Esophagus (tissue), 2 donors: ENCODE results near the gene FECH. TPM values are rescaled to one million over a fixed set of nuclear protein-coding genes. Genes with fewer than 3 reads are reported as not detected.

Experiments used
- H3K27ac ChIP-seq, 2 donors: one replicate each; pipeline ENCODE4 v1.5.1; 2013; ENCODE audit warnings: low read depth in 2 of 2, mild to moderate bottlenecking in 2 of 2, inconsistent platforms in 1 of 2, low read length in 1 of 2, moderate library complexity in 1 of 2
- H3K27me3 ChIP-seq, 2 donors: one replicate each; pipeline ENCODE4 v1.6.1; 2013; ENCODE audit warnings: low read length in 2 of 2, control low read depth in 1 of 2, mild to moderate bottlenecking in 1 of 2; ENCODE audit not compliant: insufficient read depth in 2 of 2, control insufficient read depth in 1 of 2
- H3K36me3 ChIP-seq, 2 donors: one replicate each; pipeline ENCODE4 v1.6.1; 2013; ENCODE audit warnings: low read length in 1 of 2; ENCODE audit not compliant: control insufficient read depth in 2 of 2, insufficient read depth in 2 of 2
- H3K4me1 ChIP-seq, 2 donors: one replicate each; pipeline ENCODE4 v1.6.1; 2013; ENCODE audit warnings: low read length in 1 of 2; ENCODE audit not compliant: control insufficient read depth in 2 of 2, insufficient read depth in 2 of 2
- H3K4me3 ChIP-seq, 2 donors: one replicate each; pipeline ENCODE4 v1.5.1; 2013; ENCODE audit warnings: low read length in 2 of 2, mild to moderate bottlenecking in 2 of 2, low read depth in 1 of 2, moderate library complexity in 1 of 2
- H3K9me3 ChIP-seq, 2 donors: one replicate each; pipeline ENCODE4 v1.6.1; 2013; ENCODE audit warnings: mild to moderate bottlenecking in 2 of 2, low read depth in 1 of 2, low read length in 1 of 2, moderate library complexity in 1 of 2; ENCODE audit not compliant: control insufficient read depth in 2 of 2, insufficient read depth in 1 of 2
- WGBS, 2 donors: extraction: QIAGEN DNeasy Blood & Tissue Kit; methylation state at CpG; one replicate each; pipeline ENCODE4 v1.1.7; 2013; 5-methylcytosine and 5-hydroxymethylcytosine counted together
- polyA plus RNA-seq, 2 donors: library from polyadenylated mRNA; stranded (reverse); fragments of 200-250 nt; gene quantifications; one replicate each; pipeline ENCODE4 v1.2.3, GENCODE V29; 2013
- donor health status: healthy with polysubstance abuse.
- donor health status: Bipolar disorder and iron deficiency.

FECH gene
- polyA plus RNA-seq, 2 donors, result 3.4 to 9.2 TPM

DNA sequence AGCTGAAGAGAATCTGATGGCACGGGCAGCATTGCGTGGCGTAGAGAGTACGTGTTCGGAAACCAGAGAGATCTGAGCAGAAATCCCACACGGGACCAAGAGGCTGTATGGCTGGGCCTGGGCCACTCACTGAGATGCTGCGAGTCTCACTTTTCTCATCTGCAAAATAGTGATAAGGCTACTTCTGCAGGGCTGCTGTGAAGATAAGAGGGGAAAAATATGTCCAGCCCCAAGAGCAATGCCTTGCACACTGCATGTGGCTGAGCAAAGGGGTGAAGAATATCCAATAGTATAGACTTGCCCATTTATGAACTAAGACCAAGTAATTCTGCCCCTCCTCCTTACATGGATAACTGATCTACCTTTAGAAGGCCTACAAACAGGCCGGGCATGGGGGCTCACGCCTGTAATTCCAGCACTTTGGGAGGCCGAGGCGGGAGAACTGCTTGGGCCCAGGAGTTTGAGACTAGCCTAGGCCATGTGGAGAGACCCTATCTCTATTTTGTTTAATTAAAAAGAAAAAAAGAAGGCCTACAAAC, 3.1 kb downstream of the FECH start:
- Histone ChIP-seq H3K4me3 (no peak overlapping the region), H3K27ac (no peak overlapping the region), H3K9me3 (no peaks in the 10 kb centered on the region), H3K36me3 (peaks cover 0 to 4% of the 10 kb centered on the region in 2 donors), H3K27me3 (no peaks in the 10 kb centered on the region), H3K4me1 (peaks cover 0 to 8% of the 10 kb centered on the region in 2 donors)
- 89 to 92% methylated on average over 11 of the region's 11 CpGs for WGBS, 2 donors

DNA sequence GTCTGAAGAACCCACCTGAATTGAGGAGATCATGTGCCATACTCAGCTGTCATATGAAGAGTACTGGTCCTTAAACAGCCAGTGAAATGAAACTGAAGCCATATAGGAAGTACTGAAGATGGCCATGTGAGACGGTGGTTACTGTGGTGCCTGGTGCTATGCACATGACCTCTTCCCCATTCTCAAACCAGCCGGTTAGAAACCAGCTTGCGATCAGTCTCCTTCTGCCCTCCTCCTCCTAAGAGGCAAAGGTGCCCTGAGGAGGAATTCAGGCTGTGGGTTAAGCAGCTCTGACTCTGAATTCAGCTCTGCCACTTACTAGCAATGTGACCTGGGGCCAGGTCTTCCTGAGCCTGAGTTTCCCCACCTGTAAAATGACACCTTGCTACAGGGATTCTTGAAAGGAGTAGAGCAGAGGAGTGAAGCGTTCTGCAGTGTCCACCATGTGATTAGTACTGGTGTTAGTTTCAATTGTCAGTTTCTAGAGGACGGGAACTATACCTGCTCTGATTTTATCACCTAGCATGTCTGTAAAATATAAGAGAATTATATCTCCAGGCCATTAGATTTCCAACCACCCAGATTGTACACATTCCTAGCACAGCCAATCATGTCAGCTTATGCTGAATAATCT, 5.1 kb downstream of the FECH start:
- WGBS, 2 donors, result 82 to 84% methylated on average over 5 of the region's 5 CpGs
- no peaks in the 10 kb centered on the region for H3K27me3 ChIP-seq
- H3K4me1 ChIP-seq, result peaks cover 0 to 8% of the 10 kb centered on the region in 2 donors
- H3K9me3 ChIP-seq, result no peaks in the 10 kb centered on the region
- H3K27ac ChIP-seq, result no peak overlapping the region
- H3K36me3 ChIP-seq, result peaks cover 0 to 4% of the 10 kb centered on the region in 2 donors
- H3K4me3 ChIP-seq, result no peak overlapping the region

DNA sequence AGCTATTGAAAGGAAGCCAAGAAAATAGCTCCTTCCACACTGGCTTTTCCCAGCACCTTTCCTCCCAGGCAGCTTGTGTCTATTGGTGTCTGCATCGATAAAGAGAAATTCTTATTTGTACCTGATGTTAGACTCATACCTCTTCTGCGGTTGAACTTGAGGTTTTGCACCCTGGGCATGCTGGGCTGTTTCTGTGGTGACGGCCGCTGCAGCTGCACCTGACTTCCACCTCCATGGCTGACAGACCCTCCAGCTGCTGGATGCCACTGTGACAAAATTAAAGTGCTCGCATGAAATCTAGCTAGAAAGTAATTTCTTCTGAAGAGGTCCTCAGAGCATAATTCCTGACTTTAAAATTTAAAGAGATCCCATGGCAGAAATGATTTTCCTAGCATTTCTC, 6.6 kb downstream of the FECH start:
- no peak overlapping the region for H3K4me3 ChIP-seq
- no peaks in the 10 kb centered on the region for H3K27me3 ChIP-seq
- peaks cover 0 to 6% of the 10 kb centered on the region in 2 donors for H3K36me3 ChIP-seq
- no peaks in the 10 kb centered on the region for H3K4me1 ChIP-seq
- WGBS, 2 donors, result 79 to 94% methylated on average over 5 of the region's 5 CpGs
- no peak overlapping the region for H3K27ac ChIP-seq
- no peaks in the 10 kb centered on the region for H3K9me3 ChIP-seq

DNA sequence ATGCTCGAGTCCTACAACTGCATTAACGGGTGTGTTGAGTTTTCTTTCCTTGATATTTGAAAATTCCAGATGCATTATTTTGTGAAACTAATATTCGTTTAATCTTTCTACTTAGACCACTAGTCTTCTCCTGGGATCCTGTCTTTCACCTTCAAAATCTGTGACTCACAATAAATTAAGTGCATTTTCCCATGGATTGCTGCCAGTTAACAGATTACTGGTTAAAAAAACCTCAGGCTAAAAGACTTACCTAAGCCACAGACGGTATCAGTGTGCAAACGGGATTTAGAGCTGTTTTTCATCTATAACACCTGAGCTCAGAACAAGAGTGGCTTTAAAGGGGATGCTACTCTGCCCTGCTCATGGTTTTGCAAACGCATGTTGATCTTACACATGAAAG, 10.2 kb downstream of the FECH start:
- no peak overlapping the region for H3K27ac ChIP-seq
- H3K36me3 ChIP-seq, result peaks cover 0 to 7% of the 10 kb centered on the region in 2 donors
- no peaks in the 10 kb centered on the region for H3K4me1 ChIP-seq
- no peak overlapping the region for H3K4me3 ChIP-seq
- H3K9me3 ChIP-seq, result no peaks in the 10 kb centered on the region
- no peaks in the 10 kb centered on the region for H3K27me3 ChIP-seq
- WGBS, 2 donors, result 66 to 67% methylated on average over 6 of the region's 6 CpGs

DNA sequence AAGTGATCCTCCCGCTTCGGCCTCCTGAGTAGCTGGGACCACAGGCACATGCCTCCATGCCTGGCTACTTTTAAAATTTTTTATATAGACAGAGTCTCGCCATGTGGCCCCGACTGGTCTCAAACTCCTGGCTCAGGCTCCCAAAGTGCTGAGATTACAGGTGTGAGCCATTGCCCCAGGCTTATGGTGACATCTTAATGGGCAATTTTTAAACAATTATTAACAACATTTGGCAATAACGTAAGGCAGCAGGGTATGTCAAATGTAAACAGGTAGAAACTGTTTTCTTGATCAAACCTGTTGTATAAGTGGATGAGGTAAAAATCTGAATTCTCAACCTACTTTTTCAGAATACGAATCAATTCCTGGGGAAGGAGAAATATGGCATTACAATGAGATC, 11.0 kb downstream of the FECH start:
- Histone ChIP-seq H3K36me3 (peaks cover 0 to 7% of the 10 kb centered on the region in 2 donors), H3K4me1 (no peaks in the 10 kb centered on the region), H3K4me3 (no peak overlapping the region), H3K27ac (no peak overlapping the region), H3K27me3 (no peaks in the 10 kb centered on the region), H3K9me3 (no peaks in the 10 kb centered on the region)
- WGBS, 2 donors, result 78 to 79% methylated on average over 6 of the region's 6 CpGs

DNA sequence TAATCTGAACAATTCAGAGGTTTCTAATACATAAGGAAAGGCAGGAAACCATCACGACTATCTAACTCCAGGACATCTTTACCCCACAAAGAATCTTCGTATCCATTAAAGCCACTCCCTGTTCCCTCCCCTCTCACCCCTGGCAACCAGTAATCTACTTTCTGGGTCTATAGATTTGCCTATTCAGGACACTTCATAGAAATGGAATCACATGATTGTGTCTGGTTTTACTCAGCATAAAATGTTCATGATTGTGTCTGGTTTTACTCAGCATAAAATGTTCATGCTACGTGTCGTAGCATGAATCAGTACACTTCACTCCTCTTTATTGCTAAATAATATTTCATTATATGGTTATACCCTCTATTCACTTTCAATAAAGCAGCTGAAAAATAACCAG, 11.6 kb downstream of the FECH start:
- Histone ChIP-seq H3K4me1 (no peaks in the 10 kb centered on the region), H3K36me3 (peaks cover 0 to 9% of the 10 kb centered on the region in 2 donors), H3K27me3 (no peaks in the 10 kb centered on the region), H3K9me3 (no peaks in the 10 kb centered on the region), H3K27ac (no peak overlapping the region), H3K4me3 (no peak overlapping the region)
- 65 to 72% methylated on average over 4 of the region's 4 CpGs for WGBS, 2 donors

DNA sequence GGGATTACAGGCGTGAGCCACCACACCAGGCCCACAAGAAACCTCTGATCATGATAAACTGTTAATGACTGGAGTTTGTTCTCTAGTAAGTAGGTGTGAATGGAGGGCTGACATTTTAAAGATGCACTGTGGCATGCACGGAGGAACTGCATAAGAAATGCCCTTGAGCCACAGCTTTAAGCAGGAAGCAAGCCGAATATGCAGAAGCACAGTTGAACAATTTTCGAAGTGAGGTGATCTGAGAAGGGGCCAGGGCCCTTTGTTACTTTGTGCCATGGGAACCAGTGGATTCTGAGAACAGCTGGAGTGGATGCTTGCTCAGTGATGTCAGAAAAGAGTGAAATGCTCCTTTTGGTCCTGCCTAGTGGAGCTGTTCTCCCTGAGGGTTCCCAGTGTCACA, 16.3 kb downstream of the FECH start:
- Histone ChIP-seq H3K27me3 (no peaks in the 10 kb centered on the region), H3K9me3 (no peaks in the 10 kb centered on the region), H3K27ac (no peak overlapping the region), H3K4me1 (no peaks in the 10 kb centered on the region), H3K36me3 (peaks cover 0 to 20% of the 10 kb centered on the region in 2 donors), H3K4me3 (no peak overlapping the region)
- 94 to 98% methylated on average over 4 of the region's 4 CpGs for WGBS, 2 donors

DNA sequence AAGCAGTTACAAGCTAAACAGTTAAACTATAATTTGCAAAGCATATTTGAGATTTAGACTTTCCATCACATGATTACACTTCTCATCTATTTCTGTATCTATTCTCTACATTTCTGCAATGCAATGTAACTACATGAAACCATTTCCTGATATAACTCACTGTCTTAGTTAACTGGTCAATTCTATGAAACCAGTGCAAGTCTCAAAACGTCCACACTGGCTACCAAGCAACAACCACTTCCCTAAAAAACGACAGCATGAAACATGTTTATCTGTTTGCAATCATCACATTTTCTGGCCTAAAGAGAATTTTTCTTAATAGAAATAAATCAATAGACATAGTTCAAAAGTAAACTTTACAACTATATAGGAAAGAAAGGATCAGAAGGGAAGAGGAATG, 17.4 kb downstream of the FECH start:
- 62 to 66% methylated on average over 2 of the region's 2 CpGs for WGBS, 2 donors
- Histone ChIP-seq H3K4me3 (no peak overlapping the region), H3K27me3 (no peaks in the 10 kb centered on the region), H3K4me1 (no peaks in the 10 kb centered on the region), H3K36me3 (peaks cover 0 to 20% of the 10 kb centered on the region in 2 donors), H3K27ac (no peak overlapping the region), H3K9me3 (no peaks in the 10 kb centered on the region)

DNA sequence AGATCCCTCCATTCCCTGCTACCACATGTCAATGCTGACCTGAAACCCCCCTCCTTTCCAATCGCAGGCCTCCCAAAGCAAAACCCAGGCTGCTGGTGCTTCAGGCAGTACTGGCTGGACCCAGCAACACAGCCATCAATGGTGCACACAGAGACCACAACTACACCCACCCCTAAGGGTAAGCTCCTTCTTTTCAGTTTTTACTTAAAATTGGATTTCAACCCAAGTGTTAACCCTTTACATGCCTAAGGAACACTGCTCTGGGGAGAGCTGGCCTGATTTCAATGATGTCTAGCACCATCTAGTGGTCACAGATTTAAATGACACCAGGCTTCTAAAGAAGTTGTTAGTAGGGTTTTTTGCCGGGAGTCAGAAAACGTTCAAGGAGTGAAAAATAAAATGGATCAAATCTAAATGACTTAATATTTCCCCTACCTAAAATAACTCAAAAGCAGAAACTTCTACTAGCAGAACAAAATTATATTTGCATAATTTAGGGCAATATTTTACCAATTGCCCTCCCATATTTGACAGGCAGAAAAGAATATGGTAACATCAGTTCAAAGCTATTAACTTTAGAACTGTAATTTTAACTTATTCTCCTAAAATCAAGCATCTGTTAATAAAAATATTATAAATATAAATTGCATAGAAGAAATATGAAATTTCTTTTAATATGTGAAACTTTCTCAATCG, 24.6 kb downstream of the FECH start:
- no peaks in the 10 kb centered on the region for H3K27me3 ChIP-seq
- 42 to 43% methylated on average over 4 of the region's 4 CpGs for WGBS, 2 donors
- H3K27ac ChIP-seq, result no peak overlapping the region
- no peak overlapping the region for H3K4me3 ChIP-seq
- no peaks in the 10 kb centered on the region for H3K9me3 ChIP-seq
- no peaks in the 10 kb centered on the region for H3K4me1 ChIP-seq
- H3K36me3 ChIP-seq, result peaks cover 4 to 11% of the 10 kb centered on the region in 2 donors

GRCh38 chr18:57561261-57561660, 25.2 kb downstream of the FECH start:
- no peak overlapping the region for H3K27ac ChIP-seq
- no peaks in the 10 kb centered on the region for H3K4me1 ChIP-seq
- no peak overlapping the region for H3K4me3 ChIP-seq
- H3K27me3 ChIP-seq, result no peaks in the 10 kb centered on the region
- H3K36me3 ChIP-seq, result peaks cover 4 to 10% of the 10 kb centered on the region in 2 donors
- 87 to 90% methylated on average over 6 of the region's 6 CpGs for WGBS, 2 donors
- no peaks in the 10 kb centered on the region for H3K9me3 ChIP-seq
